Measurements from ENCODE around the gene GADD45GIP1. TPM values are rescaled to one million over a fixed set of nuclear protein-coding genes. Genes with fewer than 3 reads are reported as not detected.
"Not testable (repeated sequence)": the region's sequence is repeated elsewhere in the genome, so short reads cannot be mapped to it uniquely, and the experiment has no call there.

The GADD45GIP1 gene
- polyA plus RNA-seq, 10 donors = 31.4 to 56.6 (median 38.7) TPM

DNA sequence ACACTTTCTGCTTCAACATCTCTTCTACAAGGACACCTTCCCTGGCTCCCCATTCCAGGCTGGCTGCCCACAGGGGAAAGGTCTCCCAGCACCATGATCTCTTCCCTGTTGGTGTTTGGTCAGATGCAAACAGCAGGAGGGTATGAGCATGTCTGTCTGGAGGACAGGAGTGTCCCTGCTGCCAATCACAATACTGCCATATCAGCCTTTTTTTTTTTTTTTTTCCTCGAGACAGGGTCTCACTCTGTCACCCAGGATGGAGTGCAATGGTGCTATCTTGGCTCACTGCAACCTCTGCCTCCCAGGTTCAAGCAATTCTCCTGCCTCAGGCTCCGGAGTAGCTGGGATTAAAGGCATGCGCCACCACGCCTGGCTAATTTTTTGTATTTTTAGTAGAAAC is 41.2 kb downstream of the GADD45GIP1 start:
- DNase-seq = not testable (repeated sequence)

DNA sequence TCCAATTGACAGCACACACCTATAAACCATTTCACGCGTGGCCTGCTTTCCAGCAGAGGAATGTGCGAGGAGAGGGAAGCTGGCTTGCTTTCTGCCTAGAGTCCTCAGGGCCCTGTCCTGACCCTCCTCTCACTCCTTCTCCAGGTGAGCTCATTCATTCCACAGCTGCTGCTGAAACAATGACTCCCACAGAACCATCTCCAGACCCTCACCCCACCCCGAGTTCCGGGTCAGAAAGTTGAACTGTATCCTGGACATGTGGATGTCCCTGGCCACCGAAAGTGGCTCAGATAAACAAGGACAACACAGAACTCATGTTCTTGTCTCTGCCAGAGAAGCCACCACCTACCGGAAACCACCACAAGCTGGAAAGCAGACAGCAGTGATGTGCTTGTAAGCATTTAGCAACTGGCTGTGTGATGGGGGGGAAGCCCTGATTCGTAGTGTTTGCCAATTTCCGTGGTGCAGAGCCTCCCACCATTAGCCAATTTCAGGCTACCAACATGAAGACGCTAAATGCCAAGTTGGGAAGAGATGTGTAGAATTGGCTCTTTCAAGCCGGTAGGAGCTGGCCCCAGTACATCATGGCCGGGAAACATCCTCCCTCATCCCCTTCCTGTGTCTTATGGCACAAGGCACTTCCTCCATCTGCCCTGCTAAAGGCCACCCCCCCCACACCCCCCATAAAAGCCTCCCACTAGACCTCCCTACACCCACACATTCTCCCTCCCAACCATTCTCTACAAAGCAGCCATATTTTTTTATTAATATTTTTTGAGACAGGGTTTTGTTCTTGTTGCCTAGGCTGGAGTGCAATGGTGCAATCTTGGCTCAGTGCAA is 43.0 kb downstream of the GADD45GIP1 start:
- DNase-seq = peak in 2 of 3 donors; percentile 30 to 66

DNA sequence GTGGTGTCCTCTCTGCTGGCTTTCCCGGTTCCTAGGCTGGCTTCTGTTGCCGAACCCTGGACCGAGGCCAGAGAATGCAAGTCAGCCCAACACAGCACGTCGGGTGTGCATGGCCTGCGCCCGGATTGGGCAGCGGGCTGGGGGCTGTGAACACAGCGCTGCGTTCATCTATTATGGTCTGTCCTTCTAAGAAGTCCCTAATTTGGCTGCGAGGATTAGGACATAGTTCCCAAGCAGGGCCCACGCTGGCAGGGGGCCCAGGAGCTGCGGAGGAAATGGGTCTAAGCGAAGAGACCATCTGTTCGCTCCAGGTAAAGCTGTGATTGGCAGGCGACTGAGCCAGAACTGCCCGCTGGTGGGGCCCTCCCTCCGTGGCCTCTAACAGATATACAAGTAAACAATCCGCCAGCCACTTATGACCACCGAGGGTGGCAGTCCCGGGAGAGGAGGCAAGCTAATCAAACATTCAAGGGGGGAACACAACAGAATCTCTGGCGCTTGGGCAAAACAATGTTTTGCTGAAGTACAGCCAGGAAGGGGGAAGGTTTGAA is 43.9 kb downstream of the GADD45GIP1 start:
- peak; percentile 82 to 92 (median 83) for DNase-seq

DNA sequence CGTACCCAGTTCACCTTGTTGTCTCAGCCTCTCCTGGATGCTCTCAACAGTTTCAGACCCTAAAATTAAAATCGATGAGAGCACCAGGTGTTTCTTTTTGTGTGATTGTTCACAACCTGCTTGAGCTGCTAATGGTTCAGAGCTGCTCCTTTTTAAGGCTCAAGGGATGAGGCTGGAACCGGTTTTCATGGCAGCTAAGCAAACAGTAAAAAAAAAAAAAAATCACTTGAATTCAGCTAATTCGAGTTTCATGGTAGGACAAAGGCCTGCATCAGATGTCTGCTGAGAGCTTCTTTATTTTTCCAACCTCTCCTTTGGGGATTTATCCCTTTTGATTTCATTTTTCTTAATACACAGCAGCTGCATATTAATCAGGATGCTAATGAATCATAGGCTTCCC is 44.5 kb downstream of the GADD45GIP1 start:
- DNase-seq = peak in 1 of 3 donors; percentile 27

DNA sequence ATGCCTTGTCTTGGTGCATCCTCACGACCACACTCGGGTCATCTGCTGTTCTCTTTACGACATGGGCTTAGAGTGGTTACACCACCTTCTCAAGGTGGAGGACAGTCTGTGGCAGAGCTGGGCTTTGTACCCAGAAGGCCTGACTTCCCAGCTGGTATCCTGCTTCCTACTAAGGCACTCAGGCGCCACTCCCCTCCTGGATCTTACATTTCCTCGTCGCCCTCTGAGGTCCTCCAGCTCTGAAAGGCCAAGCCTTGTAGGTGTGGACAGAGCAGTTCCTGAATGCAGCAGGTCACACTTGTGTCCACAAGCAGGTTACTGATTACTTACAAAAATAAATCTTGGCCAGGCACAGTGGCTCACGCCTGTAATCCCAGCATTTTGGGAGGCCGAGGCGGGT is 49.9 kb downstream of the GADD45GIP1 start:
- DNase-seq = no peak

Other genes with a start within 250 kb of the GADD45GIP1 start
- gene TNPO2, start 233.3 kb downstream of the GADD45GIP1 start, polyA plus RNA-seq (ENCODE audit: insufficient read length in 10 of 10) = 10 to 100 TPM; 44.6 to 69.5 (median 54.9) TPM
- gene TRIR, start 222.5 kb downstream of the GADD45GIP1 start, polyA plus RNA-seq (ENCODE audit: insufficient read length in 10 of 10) = 100 to 1,000 TPM; 130 to 217 (median 172) TPM
- gene GET3, start 219.7 kb downstream of the GADD45GIP1 start, polyA plus RNA-seq (ENCODE audit: insufficient read length in 10 of 10) = 10 to 100 TPM; 36.3 to 54.8 (median 41.8) TPM
- gene BEST2, start 205.4 kb downstream of the GADD45GIP1 start, polyA plus RNA-seq (ENCODE audit: insufficient read length in 10 of 10) = not detected
- gene HOOK2, start 181.7 kb downstream of the GADD45GIP1 start, polyA plus RNA-seq (ENCODE audit: insufficient read length in 10 of 10) = 10 to 100 TPM; 15.9 to 42.5 (median 22.4) TPM
- 100 to 1,000 TPM in 1 of 10 donors, 10 to 100 TPM in 9; 13.8 to 217 (median 45.0) TPM for gene JUNB, start 165.7 kb downstream of the GADD45GIP1 start, polyA plus RNA-seq (ENCODE audit: insufficient read length in 10 of 10)
- gene PRDX2, start 155.4 kb downstream of the GADD45GIP1 start, polyA plus RNA-seq (ENCODE audit: insufficient read length in 10 of 10) = 100 to 1,000 TPM; 135 to 183 (median 163) TPM
- gene THSD8, start 155.2 kb downstream of the GADD45GIP1 start, polyA plus RNA-seq (ENCODE audit: insufficient read length in 10 of 10) = 1 to 10 TPM; 1.3 to 6.3 (median 3.3) TPM
- gene RNASEH2A, start 150.6 kb downstream of the GADD45GIP1 start, polyA plus RNA-seq (ENCODE audit: insufficient read length in 10 of 10) = 10 to 100 TPM; 13.4 to 36.2 (median 19.9) TPM
- gene RTBDN, start 122.6 kb downstream of the GADD45GIP1 start, polyA plus RNA-seq (ENCODE audit: insufficient read length in 10 of 10) = not detected
- under 1 TPM in 9 of 10 donors, not detected in 1; 0.11 to 0.91 (median 0.66) TPM for gene MAST1, start 118.7 kb downstream of the GADD45GIP1 start, polyA plus RNA-seq (ENCODE audit: insufficient read length in 10 of 10)
- gene DNASE2, start 75.8 kb downstream of the GADD45GIP1 start, polyA plus RNA-seq (ENCODE audit: insufficient read length in 10 of 10) = 10 to 100 TPM in 4 of 10 donors, 1 to 10 TPM in 6; 6.1 to 13.9 (median 9.4) TPM
- gene KLF1, start 70.0 kb downstream of the GADD45GIP1 start, polyA plus RNA-seq (ENCODE audit: insufficient read length in 10 of 10) = 1 to 10 TPM in 3 of 10 donors, under 1 TPM in 7; 0.19 to 1.6 (median 0.68) TPM
- 10 to 100 TPM; 19.1 to 33.2 (median 27.2) TPM for gene GCDH, start 66.1 kb downstream of the GADD45GIP1 start, polyA plus RNA-seq (ENCODE audit: insufficient read length in 10 of 10)
- 1 to 10 TPM; 1.7 to 5.8 (median 2.6) TPM for gene SYCE2, start 37.9 kb downstream of the GADD45GIP1 start, polyA plus RNA-seq (ENCODE audit: insufficient read length in 10 of 10)
- 10 to 100 TPM; 32.6 to 45.3 (median 36.1) TPM for gene FARSA, start 23.5 kb downstream of the GADD45GIP1 start, polyA plus RNA-seq (ENCODE audit: insufficient read length in 10 of 10)
- gene CALR, start 18.6 kb downstream of the GADD45GIP1 start, polyA plus RNA-seq (ENCODE audit: insufficient read length in 10 of 10) = 100 to 1,000 TPM; 322 to 587 (median 412) TPM
- gene RAD23A, start 11.4 kb downstream of the GADD45GIP1 start, polyA plus RNA-seq (ENCODE audit: insufficient read length in 10 of 10) = 100 to 1,000 TPM; 104 to 133 (median 113) TPM
- under 1 TPM in 8 of 10 donors, not detected in 2; 0.08 to 0.38 (median 0.14) TPM for gene DAND5, start 12.4 kb upstream of the GADD45GIP1 start, polyA plus RNA-seq (ENCODE audit: insufficient read length in 10 of 10)
- gene NFIX, start 38.3 kb upstream of the GADD45GIP1 start, polyA plus RNA-seq (ENCODE audit: insufficient read length in 10 of 10) = 100 to 1,000 TPM in 9 of 10 donors, 10 to 100 TPM in 1; 89.1 to 136 (median 111) TPM
- gene LYL1, start 145.6 kb upstream of the GADD45GIP1 start, polyA plus RNA-seq (ENCODE audit: insufficient read length in 10 of 10) = 1 to 10 TPM; 2.4 to 7.4 (median 4.1) TPM
- gene TRMT1, start 159.5 kb upstream of the GADD45GIP1 start, polyA plus RNA-seq (ENCODE audit: insufficient read length in 10 of 10) = 10 to 100 TPM; 16.6 to 38.8 (median 23.8) TPM
- gene NACC1, start 161.0 kb upstream of the GADD45GIP1 start, polyA plus RNA-seq (ENCODE audit: insufficient read length in 10 of 10) = 10 to 100 TPM; 13.4 to 23.2 (median 17.3) TPM
- gene STX10, start 193.2 kb upstream of the GADD45GIP1 start, polyA plus RNA-seq (ENCODE audit: insufficient read length in 10 of 10) = 10 to 100 TPM; 26.7 to 53.3 (median 33.2) TPM
- gene IER2, start 193.2 kb upstream of the GADD45GIP1 start, polyA plus RNA-seq (ENCODE audit: insufficient read length in 10 of 10) = 100 to 1,000 TPM in 1 of 10 donors, 10 to 100 TPM in 9; 28.1 to 171 (median 67.2) TPM